ENCODE measurements around the gene CELF1. TPM values are rescaled to one million over a fixed set of nuclear protein-coding genes. Genes with fewer than 3 reads are reported as not detected.

Gene CELF1
- total RNA-seq, 3 donors from 2014 or later: 83.7 to 132 (median 94.1) TPM

GRCh38 chr11:47524291-47524874, 28.5 kb downstream of the CELF1 start:
- H3K36me3 ChIP-seq (ENCODE audit: low read depth): no peaks in the 10 kb centered on the region
- H3K4me1 ChIP-seq (ENCODE audit: low read depth): peaks cover 26% of the 10 kb centered on the region
- H3K4me3 ChIP-seq: no peak overlapping the region
- no peaks in the 10 kb centered on the region for H3K9me3 ChIP-seq
- intact Hi-C loops (cut with DNase I, micrococcal nuclease): no loop called here
- no peak for DNase-seq
- peak; percentile 32 for ATAC-seq
- TF ChIP-seq, protein P1, sequence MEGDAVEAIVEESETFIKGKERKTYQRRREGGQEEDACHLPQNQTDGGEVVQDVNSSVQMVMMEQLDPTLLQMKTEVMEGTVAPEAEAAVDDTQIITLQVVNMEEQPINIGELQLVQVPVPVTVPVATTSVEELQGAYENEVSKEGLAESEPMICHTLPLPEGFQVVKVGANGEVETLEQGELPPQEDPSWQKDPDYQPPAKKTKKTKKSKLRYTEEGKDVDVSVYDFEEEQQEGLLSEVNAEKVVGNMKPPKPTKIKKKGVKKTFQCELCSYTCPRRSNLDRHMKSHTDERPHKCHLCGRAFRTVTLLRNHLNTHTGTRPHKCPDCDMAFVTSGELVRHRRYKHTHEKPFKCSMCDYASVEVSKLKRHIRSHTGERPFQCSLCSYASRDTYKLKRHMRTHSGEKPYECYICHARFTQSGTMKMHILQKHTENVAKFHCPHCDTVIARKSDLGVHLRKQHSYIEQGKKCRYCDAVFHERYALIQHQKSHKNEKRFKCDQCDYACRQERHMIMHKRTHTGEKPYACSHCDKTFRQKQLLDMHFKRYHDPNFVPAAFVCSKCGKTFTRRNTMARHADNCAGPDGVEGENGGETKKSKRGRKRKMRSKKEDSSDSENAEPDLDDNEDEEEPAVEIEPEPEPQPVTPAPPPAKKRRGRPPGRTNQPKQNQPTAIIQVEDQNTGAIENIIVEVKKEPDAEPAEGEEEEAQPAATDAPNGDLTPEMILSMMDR (IDR thresholded peaks at IDR 0.05): no peak

GRCh38 chr11:47523490-47524225, 29.3 kb downstream of the CELF1 start:
- H3K4me3 ChIP-seq: no peak overlapping the region
- DNase-seq: peak in 1 of 3 donors; percentile 60
- TF ChIP-seq, protein P1 (IDR thresholded peaks at IDR 0.05): no peak

GRCh38 chr11:47518212-47518964, 34.5 kb downstream of the CELF1 start:
- TF ChIP-seq, protein P1 (IDR thresholded peaks at IDR 0.05): no peak
- DNase-seq (no peak), ATAC-seq (no peak)
- Histone ChIP-seq H3K4me3 (no peak overlapping the region), H3K9me3 (no peaks in the 10 kb centered on the region), H3K36me3 (ENCODE audit: low read depth) (no peaks in the 10 kb centered on the region), H3K4me1 (ENCODE audit: low read depth) (peaks cover 29% of the 10 kb centered on the region)
- intact Hi-C loops (cut with DNase I, micrococcal nuclease): no loop called here

More at GRCh38 chr11:47523490-47524225, 29.3 kb downstream of the CELF1 start:
- no peaks in the 10 kb centered on the region for H3K36me3 ChIP-seq (ENCODE audit: low read depth)
- peaks cover 30% of the 10 kb centered on the region for H3K4me1 ChIP-seq (ENCODE audit: low read depth)
- peak; percentile 81 for ATAC-seq
- intact Hi-C loops (cut with DNase I, micrococcal nuclease): no loop called here
- H3K9me3 ChIP-seq: no peaks in the 10 kb centered on the region

DNA sequence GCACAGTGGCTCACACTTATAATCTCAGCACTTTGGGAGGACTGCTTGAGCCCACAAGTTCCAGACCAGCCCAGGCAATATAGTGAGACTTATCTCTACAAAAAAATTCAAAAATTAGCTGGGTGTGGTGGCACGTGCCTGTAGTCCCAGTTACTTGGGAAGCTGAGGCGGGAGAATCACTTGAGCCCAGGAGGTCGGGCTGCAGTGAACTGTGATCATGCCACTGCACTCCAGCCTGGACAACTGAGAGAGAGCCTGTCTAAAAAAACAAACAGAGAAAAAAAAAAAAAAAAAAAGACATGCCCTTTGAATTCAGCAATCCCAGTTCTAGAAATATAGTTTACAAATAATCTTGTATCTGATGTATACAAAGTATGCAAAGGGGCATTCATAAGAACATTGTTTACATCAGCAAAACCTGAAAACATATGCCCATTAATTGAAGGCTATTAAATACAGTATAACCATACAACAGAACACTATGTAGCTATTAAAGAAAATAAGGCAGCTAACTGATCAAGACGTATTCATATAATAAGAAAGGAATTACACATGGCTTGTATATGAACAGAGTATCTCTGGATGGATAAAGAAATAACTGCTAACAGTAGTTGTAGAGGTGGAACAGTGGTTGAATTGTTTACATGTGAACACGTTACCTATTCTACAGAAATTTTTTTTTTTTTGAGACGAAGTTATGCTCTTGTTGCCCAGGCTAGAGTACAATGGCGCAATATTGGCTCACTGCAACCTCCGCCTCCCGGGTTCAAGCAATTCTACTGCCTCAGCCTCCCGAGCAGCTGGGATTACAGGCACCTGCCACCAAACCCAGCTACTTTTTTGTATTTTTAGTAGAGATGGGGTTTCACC, 35.7 kb downstream of the CELF1 start:
- TF ChIP-seq, protein P1 (IDR thresholded peaks at IDR 0.05): no peak
- Histone ChIP-seq H3K4me1 (ENCODE audit: low read depth) (peaks cover 18% of the 10 kb centered on the region), H3K4me3 (no peak overlapping the region), H3K9me3 (no peaks in the 10 kb centered on the region), H3K36me3 (ENCODE audit: low read depth) (no peaks in the 10 kb centered on the region)
- DNase-seq (no peak), ATAC-seq (no peak)
- intact Hi-C loops (cut with DNase I, micrococcal nuclease): no loop called here

DNA sequence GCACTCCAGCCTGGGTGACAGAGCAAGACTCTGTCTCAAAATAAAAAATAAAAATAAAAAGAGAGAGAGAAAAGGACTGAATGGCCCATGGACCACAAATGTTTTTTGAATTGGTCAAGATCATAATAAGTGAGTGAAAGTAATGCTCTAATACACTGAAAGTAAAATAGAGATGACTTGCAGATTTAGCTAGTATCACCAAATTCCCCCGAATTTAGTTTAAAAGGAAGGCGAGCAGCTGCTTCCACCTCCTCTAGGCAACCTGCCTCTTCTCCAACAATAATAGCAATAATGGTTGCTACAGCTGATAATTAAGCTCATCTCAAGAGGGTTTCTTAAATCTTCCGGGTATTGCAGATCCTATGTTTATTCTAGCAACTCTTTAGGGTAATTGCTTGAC, 36.8 kb downstream of the CELF1 start:
- TF ChIP-seq, protein P1 (IDR thresholded peaks at IDR 0.05): no peak
- no peak for DNase-seq
- Histone ChIP-seq H3K4me1 (ENCODE audit: low read depth) (peaks cover 18% of the 10 kb centered on the region), H3K36me3 (ENCODE audit: low read depth) (no peaks in the 10 kb centered on the region), H3K4me3 (no peak overlapping the region), H3K9me3 (no peaks in the 10 kb centered on the region)
- intact Hi-C loops (cut with DNase I, micrococcal nuclease): no loop called here
- ATAC-seq: no peak
